Measurements from ENCODE around the gene PEMT. TPM values are rescaled to one million over a fixed set of nuclear protein-coding genes. Genes with fewer than 3 reads are reported as not detected.
A peak's percentile ranks its signal among the peaks of the same experiment; 100 is the strongest.

PEMT gene
- total and polyA plus RNA-seq, 10 donors: 8.9 to 21.3 (median 14.8) TPM

DNA sequence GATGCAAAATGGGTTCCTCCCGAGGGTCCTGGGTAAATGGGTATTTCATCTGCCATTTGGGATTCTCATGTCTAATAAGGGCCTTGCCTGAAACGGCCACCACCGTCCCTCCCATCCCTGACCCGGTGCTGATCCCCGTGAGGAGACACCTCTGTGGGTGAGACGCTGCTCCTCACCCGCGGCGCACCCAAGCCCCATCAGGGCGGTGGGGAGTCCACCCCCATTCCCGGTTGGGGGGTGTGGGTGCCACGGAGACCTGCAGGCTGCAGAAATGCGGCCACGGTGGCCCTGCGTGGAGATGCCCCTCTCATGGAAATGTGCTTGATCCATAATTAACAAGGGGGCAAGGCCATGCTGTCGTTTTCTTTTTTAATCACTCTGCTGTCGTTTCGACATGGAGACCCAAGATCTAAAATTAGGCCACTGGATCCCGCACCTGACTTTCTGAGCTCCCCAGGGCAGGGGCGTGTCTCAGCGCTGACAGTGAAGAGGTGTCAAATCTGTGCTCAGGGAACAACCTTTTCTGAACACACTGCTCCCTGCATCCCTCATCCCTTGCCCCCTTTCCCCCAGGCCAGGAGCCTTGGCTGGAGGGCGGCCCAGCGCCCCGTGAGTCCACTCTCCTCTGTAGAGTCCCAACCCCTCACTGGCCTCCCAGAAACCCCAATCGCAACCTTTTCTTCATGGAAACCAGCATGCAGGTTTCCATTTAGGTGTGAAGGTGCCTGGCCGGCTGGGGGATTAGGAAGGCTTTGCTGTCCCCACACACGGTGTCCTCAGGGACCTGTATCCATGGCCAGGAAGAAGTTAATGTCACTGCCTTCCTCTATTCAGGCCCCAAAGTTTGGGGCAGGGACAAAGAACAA, 38.9 kb downstream of the PEMT start:
- Histone ChIP-seq H3K27me3 (replicated peaks in 1 of 7) (no peaks in the 10 kb centered on the region), H3K4me3 (no peak overlapping the region), H3K36me3 (peaks cover 0 to 3% (median 0%) of the 10 kb centered on the region in 6 donors), H3K9me3 (no peaks in the 10 kb centered on the region), H3K27ac (no peak overlapping the region), H3K4me1 (peaks cover 0 to 10% (median 6%) of the 10 kb centered on the region in 6 donors)
- DNase-seq: no peak
- no peak for TF ChIP-seq POLR2A (IDR thresholded peaks at IDR 0.05)
- no peak for TF ChIP-seq POLR2AphosphoS5 (IDR thresholded peaks at IDR 0.05)
- TF ChIP-seq, protein P1, sequence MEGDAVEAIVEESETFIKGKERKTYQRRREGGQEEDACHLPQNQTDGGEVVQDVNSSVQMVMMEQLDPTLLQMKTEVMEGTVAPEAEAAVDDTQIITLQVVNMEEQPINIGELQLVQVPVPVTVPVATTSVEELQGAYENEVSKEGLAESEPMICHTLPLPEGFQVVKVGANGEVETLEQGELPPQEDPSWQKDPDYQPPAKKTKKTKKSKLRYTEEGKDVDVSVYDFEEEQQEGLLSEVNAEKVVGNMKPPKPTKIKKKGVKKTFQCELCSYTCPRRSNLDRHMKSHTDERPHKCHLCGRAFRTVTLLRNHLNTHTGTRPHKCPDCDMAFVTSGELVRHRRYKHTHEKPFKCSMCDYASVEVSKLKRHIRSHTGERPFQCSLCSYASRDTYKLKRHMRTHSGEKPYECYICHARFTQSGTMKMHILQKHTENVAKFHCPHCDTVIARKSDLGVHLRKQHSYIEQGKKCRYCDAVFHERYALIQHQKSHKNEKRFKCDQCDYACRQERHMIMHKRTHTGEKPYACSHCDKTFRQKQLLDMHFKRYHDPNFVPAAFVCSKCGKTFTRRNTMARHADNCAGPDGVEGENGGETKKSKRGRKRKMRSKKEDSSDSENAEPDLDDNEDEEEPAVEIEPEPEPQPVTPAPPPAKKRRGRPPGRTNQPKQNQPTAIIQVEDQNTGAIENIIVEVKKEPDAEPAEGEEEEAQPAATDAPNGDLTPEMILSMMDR (IDR thresholded peaks at IDR 0.05 in 8 of 11, conservative IDR thresholded peaks at IDR 0.05 in 3 of 11): no peak
- 90 to 97% (median 94%) methylated on average over 23 to 27 of the region's 27 CpGs for WGBS, 5 donors
- intact Hi-C loops (cut with DNase I; ENCODE audit: low total_unique reads): no loop called here

GRCh38 chr17:17551361-17551760, 40.1 kb downstream of the PEMT start:
- DNase-seq: no peak
- H3K4me3 ChIP-seq: no peak overlapping the region
- intact Hi-C loops (cut with DNase I; ENCODE audit: low total_unique reads): no loop called here
- TF ChIP-seq POLR2AphosphoS5 (IDR thresholded peaks at IDR 0.05): peak in 1 of 3 donors; percentile 30
- TF ChIP-seq POLR2A (IDR thresholded peaks at IDR 0.05): no peak
- H3K9me3 ChIP-seq: no peaks in the 10 kb centered on the region
- peaks cover 0 to 3% (median 0%) of the 10 kb centered on the region in 6 donors for H3K36me3 ChIP-seq
- WGBS, 5 donors: 74 to 87% (median 79%) methylated on average over 11 of the region's 11 CpGs
- H3K4me1 ChIP-seq: peaks cover 0 to 10% (median 6%) of the 10 kb centered on the region in 6 donors
- H3K27ac ChIP-seq: no peak overlapping the region
- H3K27me3 ChIP-seq (replicated peaks in 1 of 7): no peaks in the 10 kb centered on the region

GRCh38 chr17:17549732-17550366, 41.7 kb downstream of the PEMT start:
- no peaks in the 10 kb centered on the region for H3K27me3 ChIP-seq (replicated peaks in 1 of 7)
- peaks cover 0 to 3% (median 0%) of the 10 kb centered on the region in 6 donors for H3K36me3 ChIP-seq
- intact Hi-C loops (cut with DNase I; ENCODE audit: low total_unique reads): no loop called here
- H3K27ac ChIP-seq: no peak overlapping the region
- H3K9me3 ChIP-seq: no peaks in the 10 kb centered on the region
- H3K4me1 ChIP-seq: no peaks in the 10 kb centered on the region
- TF ChIP-seq POLR2AphosphoS5 (IDR thresholded peaks at IDR 0.05) (no peak), POLR2A (IDR thresholded peaks at IDR 0.05) (no peak)
- TF ChIP-seq, protein P1 (IDR thresholded peaks at IDR 0.05 in 8 of 11, conservative IDR thresholded peaks at IDR 0.05 in 3 of 11): no peak
- no peak for DNase-seq
- no peak overlapping the region for H3K4me3 ChIP-seq
- WGBS, 5 donors: 83 to 96% (median 91%) methylated on average over 15 to 20 of the region's 20 CpGs

GRCh38 chr17:17548044-17548443, 43.5 kb downstream of the PEMT start:
- no peak for DNase-seq
- H3K4me3 ChIP-seq: no peak overlapping the region
- H3K9me3 ChIP-seq: no peaks in the 10 kb centered on the region
- no peaks in the 10 kb centered on the region for H3K4me1 ChIP-seq
- no peak overlapping the region for H3K27ac ChIP-seq
- intact Hi-C loops (cut with DNase I; ENCODE audit: low total_unique reads): no loop called here
- 81 to 87% (median 82%) methylated on average over 8 of the region's 8 CpGs for WGBS, 5 donors
- no peaks in the 10 kb centered on the region for H3K27me3 ChIP-seq (replicated peaks in 1 of 7)
- TF ChIP-seq, protein P1 (IDR thresholded peaks at IDR 0.05 in 8 of 11, conservative IDR thresholded peaks at IDR 0.05 in 3 of 11): no peak
- TF ChIP-seq POLR2A (IDR thresholded peaks at IDR 0.05): no peak
- TF ChIP-seq POLR2AphosphoS5 (IDR thresholded peaks at IDR 0.05): no peak
- peaks cover 0 to 3% (median 0%) of the 10 kb centered on the region in 6 donors for H3K36me3 ChIP-seq
